Common myeloid progenitor, CD34-positive (primary cell): Measurements from ENCODE around the gene CRLF2.
A peak's percentile ranks its signal among the peaks of the same experiment; 100 is the strongest.

Experiments used
- CTCF ChIA-PET: fragments of 350-600 bp; sonication (Branson Sonifier 250); formaldehyde crosslinking; loops from one replicate; lab custom pipeline; 2021; ENCODE audit warnings: antibody characterized with exemption; lab: Charles Lee
- POLR2A ChIA-PET: fragments of 350-600 bp; sonication (Branson Sonifier 250); formaldehyde crosslinking; loops from one replicate; lab custom pipeline; 2021; ENCODE audit warnings: antibody characterized with exemption; lab: Charles Lee
- DNase-seq, 3 donors: peaks; one replicate each; pipeline versions ENCODE4 v3.0.0 to v3.0.0-alpha.2; 2013
- H3K27ac ChIP-seq, 2 experiments: 1 replicate in 1 of 2; 2 replicates in 1 of 2; pipeline ENCODE4 v1.7.0; 2013; ENCODE audit warnings: inconsistent platforms in 2 of 2, low read length in 2 of 2, mild to moderate bottlenecking in 2 of 2, low read depth in 1 of 2, moderate library complexity in 1 of 2; ENCODE audit not compliant: severe bottlenecking in 2 of 2, insufficient read depth in 1 of 2, poor library complexity in 1 of 2
- H3K27me3 ChIP-seq, 5 experiments: replicated peaks in 2 of 5; 1 replicate in 3 of 5; 2 replicates in 2 of 5; pipeline versions ENCODE4 v1.6.1 to v1.7.0; 2013; ENCODE audit warnings: low read length in 4 of 5, mild to moderate bottlenecking in 2 of 5, moderate library complexity in 2 of 5, inconsistent platforms in 1 of 5; ENCODE audit not compliant: insufficient read depth in 5 of 5, control insufficient read depth in 4 of 5
- H3K36me3 ChIP-seq, 4 experiments: 1 replicate in 2 of 4; 2 replicates in 2 of 4; pipeline versions ENCODE4 v1.6.1 to v1.7.0; 2013; ENCODE audit warnings: low read length in 3 of 4, control low read depth in 1 of 4, mild to moderate bottlenecking in 1 of 4; ENCODE audit not compliant: control insufficient read depth in 4 of 4, insufficient read depth in 4 of 4
- H3K4me1 ChIP-seq, 4 experiments: 1 replicate in 3 of 4; 2 replicates in 1 of 4; pipeline versions ENCODE4 v1.6.1 to v1.7.1; 2013; ENCODE audit warnings: low read length in 3 of 4, mild to moderate bottlenecking in 3 of 4, control low read depth in 1 of 4, inconsistent platforms in 1 of 4, moderate library complexity in 1 of 4; ENCODE audit not compliant: control insufficient read depth in 4 of 4, insufficient read depth in 4 of 4; ENCODE audit errors: control extremely low read depth in 1 of 4
- H3K4me3 ChIP-seq, 7 experiments: 1 replicate in 4 of 7; 2 replicates in 3 of 7; pipeline versions ENCODE4 v1.5.1 to v1.7.0; 2013; ENCODE audit warnings: mild to moderate bottlenecking in 7 of 7, low read length in 6 of 7, moderate library complexity in 6 of 7, inconsistent platforms in 2 of 7, low read depth in 2 of 7, control low read depth in 1 of 7; ENCODE audit not compliant: insufficient read depth in 4 of 7, control insufficient read depth in 1 of 7; ENCODE audit errors: extremely low read depth in 1 of 7
- H3K9me3 ChIP-seq, 5 experiments: 1 replicate in 4 of 5; 2 replicates in 1 of 5; pipeline versions ENCODE4 v1.6.1 to v1.7.1; 2013; ENCODE audit warnings: low read length in 4 of 5, mild to moderate bottlenecking in 2 of 5, inconsistent platforms in 1 of 5, low read depth in 1 of 5, moderate library complexity in 1 of 5; ENCODE audit not compliant: control insufficient read depth in 4 of 5, insufficient read depth in 2 of 5; ENCODE audit errors: control extremely low read depth in 1 of 5
- WGBS: methylation state at CpG from one replicate; pipeline ENCODE4 v1.1.5; 2013; ENCODE audit not compliant: insufficient coverage; 5-methylcytosine and 5-hydroxymethylcytosine counted together

CRLF2 gene

GRCh38 chrX:1226249-1226648, 13.8 kb upstream of the CRLF2 start:
- ChIA-PET CTCF (no interaction called here), POLR2A (no interaction called here)
- no peak overlapping the region for H3K27ac ChIP-seq
- no peaks in the 10 kb centered on the region for H3K27me3 ChIP-seq
- H3K36me3 ChIP-seq = no peaks in the 10 kb centered on the region
- peaks cover 0 to 14% (median 11%) of the 10 kb centered on the region in 5 experiments for H3K9me3 ChIP-seq
- no peak overlapping the region for H3K4me3 ChIP-seq
- no peak for DNase-seq
- peaks cover 0 to 7% (median 3%) of the 10 kb centered on the region in 4 experiments for H3K4me1 ChIP-seq

GRCh38 chrX:1224954-1225353, 12.5 kb upstream of the CRLF2 start:
- no peaks in the 10 kb centered on the region for H3K36me3 ChIP-seq
- peak in 2 of 3 donors; percentile 25 to 41 for DNase-seq
- no peak overlapping the region for H3K4me3 ChIP-seq
- peaks cover 1 to 14% (median 11%) of the 10 kb centered on the region in 5 experiments for H3K9me3 ChIP-seq
- peaks cover 0 to 7% (median 3%) of the 10 kb centered on the region in 4 experiments for H3K4me1 ChIP-seq
- no peak overlapping the region for H3K27ac ChIP-seq
- ChIA-PET POLR2A (no interaction called here), CTCF (no interaction called here)
- WGBS = 54% methylated on average over 5 of the region's 8 CpGs
- no peaks in the 10 kb centered on the region for H3K27me3 ChIP-seq

- ChIA-PET CTCF (no interaction called here), POLR2A (no interaction called here)
- H3K36me3 ChIP-seq = no peaks in the 10 kb centered on the region
- DNase-seq = no peak
- no peaks in the 10 kb centered on the region for H3K27me3 ChIP-seq
- peaks cover 0 to 7% (median 1%) of the 10 kb centered on the region in 4 experiments for H3K4me1 ChIP-seq
- no peak overlapping the region for H3K27ac ChIP-seq
- H3K4me3 ChIP-seq = no peak overlapping the region
- H3K9me3 ChIP-seq = peaks cover 1 to 14% (median 11%) of the 10 kb centered on the region in 5 experiments
These were observed 10.8 kb upstream of the CRLF2 start for GRCh38 chrX:1223242-1223600.

DNA sequence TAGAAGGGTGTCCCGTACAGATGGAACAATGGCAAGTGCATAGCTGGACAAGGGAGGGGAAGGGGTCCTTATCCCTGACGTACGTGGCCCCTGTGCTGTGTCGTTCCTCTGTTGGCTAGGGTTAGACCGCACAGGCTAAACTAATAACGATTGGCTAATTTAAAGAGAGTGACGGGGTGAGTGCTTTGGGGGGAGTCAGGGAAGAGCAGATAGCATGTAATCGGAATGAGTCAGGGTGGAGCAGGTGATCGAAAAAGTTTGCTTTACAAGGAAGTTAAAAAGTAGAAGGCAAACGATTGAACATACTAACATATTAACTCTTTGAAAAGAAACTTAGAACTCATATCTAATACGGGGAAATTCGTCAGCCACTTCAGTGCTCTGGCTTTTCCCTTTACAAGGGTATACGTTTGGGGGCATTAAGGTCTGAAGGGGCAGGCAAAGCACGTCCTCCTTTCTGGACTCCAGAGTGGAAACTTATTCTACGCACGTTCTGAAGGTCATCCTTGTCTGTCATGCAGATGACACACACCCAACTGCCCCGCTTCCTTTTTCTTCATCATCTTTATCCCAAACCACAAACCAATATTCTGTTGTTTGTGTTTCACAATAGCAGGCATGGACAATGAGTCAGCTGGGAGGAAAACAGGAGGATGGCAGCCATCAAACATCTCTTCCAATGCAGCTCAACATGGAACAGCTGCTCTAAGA, 10.2 kb upstream of the CRLF2 start:
- Histone ChIP-seq H3K4me1 (peaks cover 0 to 7% (median 2%) of the 10 kb centered on the region in 4 experiments), H3K9me3 (peaks cover 1 to 14% (median 11%) of the 10 kb centered on the region in 5 experiments), H3K4me3 (no peak overlapping the region), H3K27me3 (no peaks in the 10 kb centered on the region), H3K27ac (no peak overlapping the region), H3K36me3 (no peaks in the 10 kb centered on the region)
- WGBS = 97% methylated on average over 17 of the region's 17 CpGs
- ChIA-PET CTCF (no interaction called here), POLR2A (no interaction called here)
- DNase-seq = peak in 2 of 3 donors; percentile 35 to 46

- Histone ChIP-seq H3K27me3 (no peaks in the 10 kb centered on the region), H3K4me1 (peaks cover 0 to 14% (median 7%) of the 10 kb centered on the region in 4 experiments), H3K27ac (no peak overlapping the region), H3K9me3 (peaks cover 1 to 14% (median 10%) of the 10 kb centered on the region in 5 experiments), H3K36me3 (no peaks in the 10 kb centered on the region), H3K4me3 (no peak overlapping the region)
- POLR2A ChIA-PET = no interaction called here
- CTCF ChIA-PET = no interaction called here
- WGBS = 94% methylated on average over 10 of the region's 12 CpGs
- DNase-seq = no peak
These were observed 8.9 kb upstream of the CRLF2 start for GRCh38 chrX:1221296-1221845.

DNA sequence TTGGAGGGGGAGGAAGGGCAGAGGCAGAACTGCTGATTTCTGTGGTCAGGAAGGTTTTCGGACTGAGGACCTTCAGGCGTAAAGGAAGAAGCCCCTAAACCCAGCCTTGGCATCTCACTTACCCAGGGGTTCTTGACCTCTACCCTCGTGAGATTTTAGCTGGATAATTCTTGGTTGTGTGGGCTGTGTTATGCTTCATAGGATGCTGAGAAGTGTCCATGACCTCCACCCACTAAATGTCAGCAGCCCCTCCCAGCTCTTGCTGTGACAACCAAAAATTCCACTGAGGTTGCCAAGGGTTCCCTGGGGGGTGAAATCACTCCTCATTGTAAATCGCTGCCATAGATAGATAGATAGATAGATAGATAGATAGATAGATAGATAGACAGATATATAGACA, 5.8 kb upstream of the CRLF2 start:
- ChIA-PET POLR2A (no interaction called here), CTCF (no interaction called here)
- Histone ChIP-seq H3K27me3 (no peaks in the 10 kb centered on the region), H3K36me3 (no peaks in the 10 kb centered on the region), H3K4me1 (peaks cover 7 to 41% (median 33%) of the 10 kb centered on the region in 4 experiments), H3K9me3 (peaks cover 1 to 9% (median 5%) of the 10 kb centered on the region in 5 experiments), H3K27ac (no peak overlapping the region), H3K4me3 (no peak overlapping the region)
- no CpG with 5 or more reads among the region's 4 CpGs for WGBS
- peak in 2 of 3 donors; percentile 20 to 45 for DNase-seq

GRCh38 chrX:1215123-1215823, 2.8 kb upstream of the CRLF2 start:
- no peaks in the 10 kb centered on the region for H3K9me3 ChIP-seq
- ChIA-PET POLR2A (no interaction called here), CTCF (no interaction called here)
- no peaks in the 10 kb centered on the region for H3K36me3 ChIP-seq
- peak overlapping the region in 4 of 7 experiments; percentile 19 to 45 (median 30) for H3K4me3 ChIP-seq
- DNase-seq = peak; percentile 92 to 99 (median 98)
- H3K27me3 ChIP-seq = no peaks in the 10 kb centered on the region
- H3K27ac ChIP-seq = peak overlapping the region in 1 of 2 experiments; percentile 34
- 10% methylated on average over 5 of the region's 10 CpGs for WGBS
- H3K4me1 ChIP-seq = peaks cover 10 to 47% (median 37%) of the 10 kb centered on the region in 4 experiments
